ENCODE results near the gene NUDCD2. TPM values are rescaled to one million over a fixed set of nuclear protein-coding genes. Genes with fewer than 3 reads are reported as not detected.

NUDCD2 gene
- polyA plus RNA-seq, 3 donors = 3.4 to 23.6 (median 22.0) TPM

DNA sequence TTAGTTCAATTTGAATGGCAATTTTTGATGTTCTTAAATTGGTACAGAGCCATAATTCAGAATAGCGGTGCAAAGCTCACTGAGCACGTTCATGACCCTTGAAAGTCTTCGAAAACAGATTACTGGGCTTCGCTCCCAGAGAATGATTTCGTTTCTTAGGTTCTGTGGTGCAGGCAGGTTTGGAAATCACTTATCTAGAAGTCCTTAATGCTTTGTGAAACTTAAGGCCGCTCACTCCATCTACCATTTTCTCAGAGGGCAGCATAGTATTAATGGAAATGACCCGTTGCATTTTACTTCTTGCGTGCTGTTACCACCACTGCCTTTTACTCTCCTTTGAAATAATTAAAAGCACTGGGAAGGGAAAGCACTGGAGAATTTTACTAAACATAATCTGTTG, 42.6 kb upstream of the NUDCD2 start:
- Histone ChIP-seq H3K4me3 (replicated peaks in 1 of 3; ENCODE audit: low read depth in 2 of 3, low read length in 3 of 3) (peak overlapping the region; percentile 62 to 99 (median 97)), H3K9ac (ENCODE audit: insufficient read depth, low read length, poor library complexity, severe bottlenecking) (peak overlapping the region; percentile 95), H4K20me1 (ENCODE audit: insufficient read depth, low read length) (no peaks in the 10 kb centered on the region), H2AFZ (ENCODE audit: insufficient read depth, low read depth, low read length, poor library complexity, severe bottlenecking) (peak overlapping the region; percentile 92), H3K27me3 (ENCODE audit: control insufficient read depth in 2 of 2, insufficient read depth in 2 of 2, low read length in 2 of 2) (no peaks in the 10 kb centered on the region), H3K79me2 (ENCODE audit: insufficient read depth, low read length) (peaks cover 27% of the 10 kb centered on the region), H3K4me1 (ENCODE audit: control insufficient read depth in 1 of 2, insufficient read depth in 2 of 2, low read length in 2 of 2) (peaks cover 30 to 39% of the 10 kb centered on the region in 2 donors), H3K4me2 (replicated peaks; ENCODE audit: extremely low read depth, low read length, poor library complexity, severe bottlenecking) (peak overlapping the region; percentile 89), H3K36me3 (replicated peaks in 1 of 2; ENCODE audit: control insufficient read depth in 1 of 2, insufficient read depth in 2 of 2, low read length in 2 of 2) (no peaks in the 10 kb centered on the region), H3K9me3 (replicated peaks in 1 of 2; ENCODE audit: control insufficient read depth in 1 of 2, insufficient read depth in 1 of 2, low read length in 2 of 2) (no peaks in the 10 kb centered on the region), H3K27ac (ENCODE audit: low read depth in 1 of 2, low read length in 2 of 2) (peak overlapping the region in 1 of 2 donors; percentile 96)
- Mint-ChIP-seq H3K36me3 (no peaks in the 10 kb centered on the region), H3K4me1 (peaks cover 31% of the 10 kb centered on the region), H3K4me3 (peak overlapping the region; percentile 89 to 97), H3K27me3 (ENCODE audit: low read depth in 3 of 3) (peaks cover 0 to 2% (median 0%) of the 10 kb centered on the region in 3 donors), H3K9me3 (no peaks in the 10 kb centered on the region), H3K27ac (peak overlapping the region in 4 of 7 donors; percentile 81 to 97 (median 88))
- TF ChIP-seq, protein P1, sequence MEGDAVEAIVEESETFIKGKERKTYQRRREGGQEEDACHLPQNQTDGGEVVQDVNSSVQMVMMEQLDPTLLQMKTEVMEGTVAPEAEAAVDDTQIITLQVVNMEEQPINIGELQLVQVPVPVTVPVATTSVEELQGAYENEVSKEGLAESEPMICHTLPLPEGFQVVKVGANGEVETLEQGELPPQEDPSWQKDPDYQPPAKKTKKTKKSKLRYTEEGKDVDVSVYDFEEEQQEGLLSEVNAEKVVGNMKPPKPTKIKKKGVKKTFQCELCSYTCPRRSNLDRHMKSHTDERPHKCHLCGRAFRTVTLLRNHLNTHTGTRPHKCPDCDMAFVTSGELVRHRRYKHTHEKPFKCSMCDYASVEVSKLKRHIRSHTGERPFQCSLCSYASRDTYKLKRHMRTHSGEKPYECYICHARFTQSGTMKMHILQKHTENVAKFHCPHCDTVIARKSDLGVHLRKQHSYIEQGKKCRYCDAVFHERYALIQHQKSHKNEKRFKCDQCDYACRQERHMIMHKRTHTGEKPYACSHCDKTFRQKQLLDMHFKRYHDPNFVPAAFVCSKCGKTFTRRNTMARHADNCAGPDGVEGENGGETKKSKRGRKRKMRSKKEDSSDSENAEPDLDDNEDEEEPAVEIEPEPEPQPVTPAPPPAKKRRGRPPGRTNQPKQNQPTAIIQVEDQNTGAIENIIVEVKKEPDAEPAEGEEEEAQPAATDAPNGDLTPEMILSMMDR (IDR thresholded peaks at IDR 0.05) = no peak
- WGBS (ENCODE audit: insufficient coverage) = 90% methylated on average over 2 of the region's 8 CpGs
- DNase-seq = no peak
- intact Hi-C loops (cut with micrococcal nuclease) = no loop called here

DNA sequence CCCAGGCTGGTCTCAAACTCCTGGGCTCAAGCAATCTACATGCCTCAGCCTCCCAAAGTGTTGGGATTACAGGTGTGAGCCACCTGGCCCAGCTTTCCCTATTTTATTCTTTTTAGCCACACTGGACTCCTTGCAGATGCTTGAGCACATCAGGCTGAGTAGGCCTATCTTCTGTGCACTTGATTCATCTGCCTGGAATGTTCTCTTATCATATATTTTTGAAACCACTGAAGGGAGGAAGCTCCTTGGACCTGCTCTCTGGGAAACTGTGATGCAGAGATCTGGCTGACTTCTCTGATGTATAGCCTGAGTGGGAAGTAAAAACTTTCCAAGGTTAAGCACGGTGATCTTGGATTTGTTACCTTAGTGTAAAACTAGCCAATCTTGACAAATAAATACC, 39.0 kb upstream of the NUDCD2 start:
- H3K27me3 ChIP-seq (ENCODE audit: control insufficient read depth in 2 of 2, insufficient read depth in 2 of 2, low read length in 2 of 2) = no peaks in the 10 kb centered on the region
- Mint-ChIP-seq H3K27ac (no peak overlapping the region), H3K27me3 (ENCODE audit: low read depth in 3 of 3) (peaks cover 0 to 3% (median 0%) of the 10 kb centered on the region in 3 donors), H3K36me3 (no peaks in the 10 kb centered on the region), H3K4me1 (peaks cover 15% of the 10 kb centered on the region), H3K4me3 (no peak overlapping the region), H3K9me3 (peaks cover 0 to 3% (median 0%) of the 10 kb centered on the region in 7 donors)
- H3K79me2 ChIP-seq (ENCODE audit: insufficient read depth, low read length) = peaks cover 3% of the 10 kb centered on the region
- no peaks in the 10 kb centered on the region for H3K9me3 ChIP-seq (replicated peaks in 1 of 2; ENCODE audit: control insufficient read depth in 1 of 2, insufficient read depth in 1 of 2, low read length in 2 of 2)
- intact Hi-C loops (cut with micrococcal nuclease) = no loop called here
- TF ChIP-seq, protein P1 (IDR thresholded peaks at IDR 0.05) = no peak
- H3K36me3 ChIP-seq (replicated peaks in 1 of 2; ENCODE audit: control insufficient read depth in 1 of 2, insufficient read depth in 2 of 2, low read length in 2 of 2) = no peaks in the 10 kb centered on the region
- H2AFZ ChIP-seq (ENCODE audit: insufficient read depth, low read depth, low read length, poor library complexity, severe bottlenecking) = no peak overlapping the region
- no peaks in the 10 kb centered on the region for H4K20me1 ChIP-seq (ENCODE audit: insufficient read depth, low read length)
- no peak overlapping the region for H3K9ac ChIP-seq (ENCODE audit: insufficient read depth, low read length, poor library complexity, severe bottlenecking)
- no peak overlapping the region for H3K4me3 ChIP-seq (replicated peaks in 1 of 3; ENCODE audit: low read depth in 2 of 3, low read length in 3 of 3)
- no peak overlapping the region for H3K4me2 ChIP-seq (replicated peaks; ENCODE audit: extremely low read depth, low read length, poor library complexity, severe bottlenecking)
- no CpG with 5 or more reads among the region's 1 CpG for WGBS (ENCODE audit: insufficient coverage)
- H3K4me1 ChIP-seq (ENCODE audit: control insufficient read depth in 1 of 2, insufficient read depth in 2 of 2, low read length in 2 of 2) = peaks cover 11 to 17% of the 10 kb centered on the region in 2 donors
- no peak for DNase-seq
- H3K27ac ChIP-seq (ENCODE audit: low read depth in 1 of 2, low read length in 2 of 2) = no peak overlapping the region

Data from CD14-positive monocyte (primary cell).